Measurements from ENCODE around the gene TOP3A. TPM values are rescaled to one million over a fixed set of nuclear protein-coding genes. Genes with fewer than 3 reads are reported as not detected.

The TOP3A gene
- total RNA-seq, 1 donor = 45.8 TPM

GRCh38 chr17:18267366-18267765, 47.4 kb downstream of the TOP3A start:
- TF ChIP-seq, protein P1, sequence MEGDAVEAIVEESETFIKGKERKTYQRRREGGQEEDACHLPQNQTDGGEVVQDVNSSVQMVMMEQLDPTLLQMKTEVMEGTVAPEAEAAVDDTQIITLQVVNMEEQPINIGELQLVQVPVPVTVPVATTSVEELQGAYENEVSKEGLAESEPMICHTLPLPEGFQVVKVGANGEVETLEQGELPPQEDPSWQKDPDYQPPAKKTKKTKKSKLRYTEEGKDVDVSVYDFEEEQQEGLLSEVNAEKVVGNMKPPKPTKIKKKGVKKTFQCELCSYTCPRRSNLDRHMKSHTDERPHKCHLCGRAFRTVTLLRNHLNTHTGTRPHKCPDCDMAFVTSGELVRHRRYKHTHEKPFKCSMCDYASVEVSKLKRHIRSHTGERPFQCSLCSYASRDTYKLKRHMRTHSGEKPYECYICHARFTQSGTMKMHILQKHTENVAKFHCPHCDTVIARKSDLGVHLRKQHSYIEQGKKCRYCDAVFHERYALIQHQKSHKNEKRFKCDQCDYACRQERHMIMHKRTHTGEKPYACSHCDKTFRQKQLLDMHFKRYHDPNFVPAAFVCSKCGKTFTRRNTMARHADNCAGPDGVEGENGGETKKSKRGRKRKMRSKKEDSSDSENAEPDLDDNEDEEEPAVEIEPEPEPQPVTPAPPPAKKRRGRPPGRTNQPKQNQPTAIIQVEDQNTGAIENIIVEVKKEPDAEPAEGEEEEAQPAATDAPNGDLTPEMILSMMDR (IDR thresholded peaks at IDR 0.05; ENCODE audit: insufficient read depth, low read depth, low read length) = no peak
- no peak overlapping the region for H3K4me3 ChIP-seq (ENCODE audit: low read depth, low read length)
- DNase-seq (ENCODE audit: low read depth) = no peak

GRCh38 chr17:18263885-18264682, 50.7 kb downstream of the TOP3A start:
- TF ChIP-seq, protein P1 (IDR thresholded peaks at IDR 0.05; ENCODE audit: insufficient read depth, low read depth, low read length) = no peak
- H3K4me3 ChIP-seq (ENCODE audit: low read depth, low read length) = no peak overlapping the region
- DNase-seq (ENCODE audit: low read depth) = no peak

GRCh38 chr17:18262641-18263040, 52.2 kb downstream of the TOP3A start:
- H3K4me3 ChIP-seq (ENCODE audit: low read depth, low read length) = no peak overlapping the region
- TF ChIP-seq, protein P1 (IDR thresholded peaks at IDR 0.05; ENCODE audit: insufficient read depth, low read depth, low read length) = no peak
- DNase-seq (ENCODE audit: low read depth) = no peak

GRCh38 chr17:18262111-18262510, 52.7 kb downstream of the TOP3A start:
- DNase-seq (ENCODE audit: low read depth) = no peak
- no peak overlapping the region for H3K4me3 ChIP-seq (ENCODE audit: low read depth, low read length)
- TF ChIP-seq, protein P1 (IDR thresholded peaks at IDR 0.05; ENCODE audit: insufficient read depth, low read depth, low read length) = no peak

- DNase-seq (ENCODE audit: low read depth) = no peak
- TF ChIP-seq, protein P1 (IDR thresholded peaks at IDR 0.05; ENCODE audit: insufficient read depth, low read depth, low read length) = no peak
These were observed 53.1 kb downstream of the TOP3A start for GRCh38 chr17:18261659-18262058.

DNA sequence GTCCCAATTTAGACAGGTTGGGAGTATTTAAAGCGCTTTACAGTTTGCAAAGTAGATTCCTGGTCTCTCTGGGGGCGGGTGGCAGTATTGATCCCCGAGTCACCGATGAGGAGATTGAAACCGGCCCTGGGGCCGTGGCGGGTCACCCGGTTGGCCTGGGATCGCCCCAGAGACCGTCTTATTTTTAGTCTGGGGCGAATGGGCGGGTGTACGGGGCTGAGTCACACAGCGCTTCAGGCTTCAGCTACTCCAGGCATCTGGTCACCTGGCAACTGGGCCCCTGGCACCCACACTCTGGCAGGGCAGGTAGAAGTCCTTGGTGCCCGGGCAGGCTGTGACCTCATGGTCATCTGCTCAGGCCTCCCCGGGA, 53.7 kb downstream of the TOP3A start:
- TF ChIP-seq, protein P1 (IDR thresholded peaks at IDR 0.05; ENCODE audit: insufficient read depth, low read depth, low read length) = no peak
- DNase-seq (ENCODE audit: low read depth) = peak; percentile 38
- peak overlapping the region; percentile 89 for H3K4me3 ChIP-seq (ENCODE audit: low read depth, low read length)

More at GRCh38 chr17:18261659-18262058, 53.1 kb downstream of the TOP3A start:
- peak overlapping the region; percentile 89 for H3K4me3 ChIP-seq (ENCODE audit: low read depth, low read length)
